VCaP (cell line): ENCODE results near the gene KLK7.
"Not testable (repeated sequence)": the region's sequence is repeated elsewhere in the genome, so short reads cannot be mapped to it uniquely, and the experiment has no call there.

Source experiments
- H3K27ac ChIP-seq: fragments of 450-650 bp; 2 replicates; pipeline ENCODE4 v1.5.1; 2017
- TF ChIP-seq, protein P1 (sequence below): fragments of 450-650 bp; conservative IDR thresholded peaks from 2 replicates; pipeline ENCODE4 v1.5.1; 2017; ENCODE audit warnings: mild to moderate bottlenecking, moderate library complexity

Gene KLK7

DNA sequence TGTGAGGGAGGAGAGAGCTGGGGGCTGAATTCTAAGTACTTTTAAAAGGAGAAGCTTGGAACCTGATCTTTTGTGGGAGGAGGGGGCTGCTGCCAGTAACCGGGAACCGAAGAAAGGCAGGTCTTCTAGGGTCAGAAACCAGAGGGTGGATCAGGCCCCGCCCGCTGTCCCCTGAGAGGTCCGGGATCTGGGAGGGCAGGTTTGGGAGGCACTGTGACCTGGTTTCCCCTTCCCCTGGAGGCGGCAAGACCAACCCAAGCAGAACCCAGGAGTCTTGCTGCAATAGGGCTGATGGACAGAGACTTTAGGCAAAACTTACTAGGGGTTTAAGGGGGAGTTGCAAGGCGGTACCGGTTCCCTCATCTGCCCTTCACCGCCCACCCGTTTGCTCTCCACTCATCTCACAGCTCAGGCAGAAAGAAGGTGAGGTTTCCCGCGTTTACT, 18.4 kb upstream of the KLK7 start:
- H3K27ac ChIP-seq = no peak overlapping the region
- TF ChIP-seq, protein P1, sequence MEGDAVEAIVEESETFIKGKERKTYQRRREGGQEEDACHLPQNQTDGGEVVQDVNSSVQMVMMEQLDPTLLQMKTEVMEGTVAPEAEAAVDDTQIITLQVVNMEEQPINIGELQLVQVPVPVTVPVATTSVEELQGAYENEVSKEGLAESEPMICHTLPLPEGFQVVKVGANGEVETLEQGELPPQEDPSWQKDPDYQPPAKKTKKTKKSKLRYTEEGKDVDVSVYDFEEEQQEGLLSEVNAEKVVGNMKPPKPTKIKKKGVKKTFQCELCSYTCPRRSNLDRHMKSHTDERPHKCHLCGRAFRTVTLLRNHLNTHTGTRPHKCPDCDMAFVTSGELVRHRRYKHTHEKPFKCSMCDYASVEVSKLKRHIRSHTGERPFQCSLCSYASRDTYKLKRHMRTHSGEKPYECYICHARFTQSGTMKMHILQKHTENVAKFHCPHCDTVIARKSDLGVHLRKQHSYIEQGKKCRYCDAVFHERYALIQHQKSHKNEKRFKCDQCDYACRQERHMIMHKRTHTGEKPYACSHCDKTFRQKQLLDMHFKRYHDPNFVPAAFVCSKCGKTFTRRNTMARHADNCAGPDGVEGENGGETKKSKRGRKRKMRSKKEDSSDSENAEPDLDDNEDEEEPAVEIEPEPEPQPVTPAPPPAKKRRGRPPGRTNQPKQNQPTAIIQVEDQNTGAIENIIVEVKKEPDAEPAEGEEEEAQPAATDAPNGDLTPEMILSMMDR = no peak

DNA sequence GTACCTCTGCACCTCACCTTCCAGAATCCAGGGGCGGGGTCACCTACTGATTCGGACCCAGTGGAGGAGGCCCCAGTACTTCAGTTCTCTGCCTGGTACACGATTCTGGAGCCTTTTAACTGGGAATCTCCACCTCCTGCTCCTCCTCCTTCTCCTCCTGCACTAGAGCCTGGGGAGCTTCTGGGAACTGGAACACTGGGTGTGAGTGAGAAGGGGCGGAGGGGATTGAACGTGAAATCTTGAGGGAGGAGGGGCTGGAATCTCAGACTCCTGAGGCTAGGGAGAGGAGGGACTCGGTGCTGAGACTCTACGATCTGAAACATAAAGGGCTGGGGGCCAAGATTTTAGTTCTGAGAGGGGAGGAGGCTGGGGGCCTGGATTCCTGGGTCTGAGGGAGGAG, 17.8 kb upstream of the KLK7 start, which contains the start of gene KLK8:
TSS of gene KLK8 (minus strand) at position 90 of the 400 bp plus-strand sequence. CDS start 437 bp downstream, outside the sequence.
- H3K27ac ChIP-seq = no peak within 1 kb of the TSS
- TF ChIP-seq, protein P1 = no peak

DNA sequence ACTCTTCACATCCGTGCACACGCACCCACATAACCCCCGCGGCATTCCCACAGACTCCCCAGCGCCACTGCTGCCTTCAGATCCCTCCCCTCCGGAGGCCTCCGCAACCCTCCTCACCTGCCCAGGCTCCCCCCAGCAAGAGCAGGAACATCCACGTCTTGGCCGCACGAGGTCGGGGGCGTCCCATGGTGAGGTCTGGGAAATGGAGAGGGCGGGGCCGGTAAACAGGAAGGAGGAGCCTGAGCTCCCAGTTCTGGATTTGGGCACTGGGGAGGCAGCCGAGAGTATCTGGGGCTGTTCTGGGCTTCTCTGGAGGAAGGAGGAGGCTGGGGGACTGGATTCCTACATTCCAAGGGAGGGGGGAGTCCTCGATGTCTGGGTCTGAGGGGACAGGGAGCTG, 17.3 kb upstream of the KLK7 start:
- no peak overlapping the region for H3K27ac ChIP-seq

DNA sequence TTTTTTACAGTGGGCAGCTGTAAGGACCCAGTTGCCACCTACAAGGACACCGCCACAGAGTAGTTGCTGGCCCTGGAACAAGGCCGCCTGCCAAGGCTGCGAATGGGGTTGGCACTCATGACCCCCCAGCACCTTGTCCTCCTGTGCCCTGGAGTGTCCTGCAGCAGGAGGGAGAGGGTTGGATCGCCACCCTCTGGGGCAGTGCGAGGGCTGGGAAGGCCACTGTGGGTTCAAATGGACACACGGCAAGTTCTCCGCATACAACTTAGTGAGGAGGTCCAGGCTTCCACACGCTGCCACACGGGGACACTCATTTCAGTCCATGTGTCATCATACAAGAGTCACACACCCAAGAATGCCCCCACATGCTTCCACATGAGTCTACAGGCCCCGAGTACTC, 16.7 kb upstream of the KLK7 start:
- H3K27ac ChIP-seq = no peak overlapping the region
- TF ChIP-seq, protein P1 = no peak

More for the DNA sequence above, 17.3 kb upstream of the KLK7 start:
- TF ChIP-seq, protein P1 = no peak

DNA sequence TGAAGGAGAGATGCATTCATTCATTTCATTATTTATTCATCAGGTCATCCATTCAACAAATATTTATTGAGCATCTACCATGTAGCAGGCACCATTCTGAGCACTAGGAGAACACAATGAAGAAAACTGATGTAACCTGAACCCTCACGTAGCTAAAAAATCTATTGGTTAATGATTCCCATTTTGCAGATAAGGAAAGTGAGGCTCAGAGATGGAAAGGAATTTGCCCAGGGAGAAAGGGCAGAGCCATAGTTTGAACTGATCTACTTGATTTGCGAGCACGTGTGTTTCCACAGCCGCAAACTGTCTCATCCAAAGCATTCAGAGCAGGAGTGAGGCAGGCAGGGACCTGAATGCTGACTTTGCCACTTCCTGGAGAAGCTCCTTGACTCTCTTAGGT, 15.0 kb upstream of the KLK7 start:
- H3K27ac ChIP-seq = no peak overlapping the region
- TF ChIP-seq, protein P1 = no peak

DNA sequence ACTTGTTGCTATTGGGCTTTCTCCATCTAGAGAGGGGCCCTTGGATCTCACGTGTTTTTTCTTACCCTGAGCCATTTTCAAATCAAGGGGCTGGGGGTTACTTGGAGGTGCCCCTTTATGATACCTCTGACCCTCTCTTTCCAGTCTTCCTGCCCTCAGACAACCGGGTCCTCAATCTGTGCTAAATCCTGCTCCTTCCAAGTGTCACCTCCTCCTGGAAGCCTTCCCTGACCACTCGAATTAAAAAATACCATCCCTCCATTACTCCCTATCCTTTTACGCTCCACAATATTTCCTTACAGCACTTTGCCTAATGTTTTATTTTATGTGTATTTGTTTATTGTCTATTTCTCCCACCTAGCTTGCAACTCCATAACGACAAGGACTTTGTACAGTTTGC, 14.3 kb upstream of the KLK7 start:
- TF ChIP-seq, protein P1 = no peak

DNA sequence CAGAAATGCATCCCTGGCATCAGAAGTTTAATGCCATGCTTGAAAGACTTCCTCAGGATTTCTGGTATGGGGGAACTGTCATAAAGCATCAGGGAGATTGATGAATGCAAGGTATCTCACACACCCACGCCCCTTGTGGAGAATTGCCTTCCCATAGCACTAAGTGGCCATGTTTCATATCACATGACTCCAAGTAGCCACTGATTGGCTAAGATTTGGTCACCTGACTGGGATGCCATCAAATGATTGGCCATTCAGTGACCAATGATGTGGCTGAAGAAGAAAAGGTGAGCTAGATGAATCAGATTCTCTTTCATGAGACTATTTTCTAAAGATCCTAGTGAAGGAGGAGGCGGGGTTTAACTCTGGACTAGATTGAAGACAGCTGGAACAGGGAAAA, 10.4 kb upstream of the KLK7 start:
- TF ChIP-seq, protein P1 = no peak
- no peak overlapping the region for H3K27ac ChIP-seq

More for the DNA sequence above, 14.3 kb upstream of the KLK7 start:
- no peak overlapping the region for H3K27ac ChIP-seq

DNA sequence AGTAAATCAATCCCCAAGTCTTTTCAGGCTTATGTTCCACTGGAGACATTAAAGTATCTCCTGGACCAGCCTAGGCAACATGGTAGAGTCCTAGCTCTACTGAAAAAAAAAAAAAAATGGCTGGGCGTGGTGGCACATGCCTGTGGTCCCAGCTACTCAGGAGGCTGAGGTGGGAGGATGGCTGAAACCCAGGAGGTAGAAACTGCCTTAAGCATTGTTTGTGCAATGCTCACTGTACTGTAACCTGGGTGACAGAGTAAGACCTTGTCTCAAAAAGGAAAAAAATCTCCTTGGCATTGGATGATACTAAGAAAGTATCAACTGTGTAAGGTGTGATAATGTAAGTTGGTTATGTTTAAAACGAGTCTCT, 8.9 kb upstream of the KLK7 start:
- TF ChIP-seq, protein P1 = no peak
- H3K27ac ChIP-seq = no peak overlapping the region

DNA sequence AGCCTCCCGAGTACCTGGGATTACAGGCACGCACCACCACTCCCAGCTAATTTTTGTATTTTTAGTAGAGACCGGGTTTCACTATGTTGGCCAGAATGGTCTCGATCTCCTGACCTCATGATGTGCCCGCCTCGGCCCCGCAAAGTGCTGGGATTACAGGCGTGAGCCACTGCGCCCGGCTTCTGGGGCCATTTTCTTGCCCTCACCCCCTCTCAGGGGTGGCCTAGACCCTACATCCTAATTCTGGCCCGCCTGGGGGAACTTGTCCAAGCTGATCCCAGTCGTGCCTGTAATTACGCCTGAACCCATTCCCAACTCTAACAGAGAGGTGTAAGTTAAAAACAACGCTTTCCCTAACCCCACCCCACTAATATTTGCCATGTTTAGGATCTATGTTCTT, 699 bp upstream of the KLK7 start:
- not testable (repeated sequence) for H3K27ac ChIP-seq
